ENCODE results near the gene ST3GAL2.
"Not testable (repeated sequence)": the region's sequence is repeated elsewhere in the genome, so short reads cannot be mapped to it uniquely, and the experiment has no call there.

The ST3GAL2 gene

GRCh38 chr16:70418993-70419318 is 19.9 kb downstream of the ST3GAL2 start:
- TF ChIP-seq CTCF (IDR thresholded peaks at IDR 0.05), result no peak
- DNase-seq (ENCODE audit: low spot score), result no peak
- Histone ChIP-seq H3K27ac (no peak overlapping the region), H3K4me3 (no peak overlapping the region)

GRCh38 chr16:70418274-70418992 is 20.5 kb downstream of the ST3GAL2 start:
- TF ChIP-seq CTCF (IDR thresholded peaks at IDR 0.05), result no peak
- DNase-seq (ENCODE audit: low spot score), result no peak
- H3K27ac ChIP-seq, result no peak overlapping the region

GRCh38 chr16:70417661-70418060 is 21.2 kb downstream of the ST3GAL2 start:
- TF ChIP-seq CTCF (IDR thresholded peaks at IDR 0.05), result no peak
- H3K27ac ChIP-seq, result no peak overlapping the region
- DNase-seq (ENCODE audit: low spot score), result no peak
- H3K4me3 ChIP-seq, result no peak overlapping the region

More at GRCh38 chr16:70418274-70418992, 20.5 kb downstream of the ST3GAL2 start:
- H3K4me3 ChIP-seq, result no peak overlapping the region

GRCh38 chr16:70416748-70417616 is 21.9 kb downstream of the ST3GAL2 start:
- Histone ChIP-seq H3K4me3 (no peak overlapping the region), H3K27ac (no peak overlapping the region)
- DNase-seq (ENCODE audit: low spot score), result no peak
- TF ChIP-seq CTCF (IDR thresholded peaks at IDR 0.05), result no peak

GRCh38 chr16:70413572-70413971 is 25.3 kb downstream of the ST3GAL2 start:
- not testable (repeated sequence) for H3K27ac ChIP-seq; H3K4me3 ChIP-seq; DNase-seq (ENCODE audit: low spot score)

- Histone ChIP-seq H3K4me3 (no peak overlapping the region), H3K27ac (no peak overlapping the region)
- DNase-seq (ENCODE audit: low spot score), result no peak
- TF ChIP-seq CTCF (IDR thresholded peaks at IDR 0.05), result no peak
Observed at GRCh38 chr16:70412385-70412784, 26.5 kb downstream of the ST3GAL2 start.

GRCh38 chr16:70410734-70411133 is 28.2 kb downstream of the ST3GAL2 start:
- Histone ChIP-seq H3K27ac (no peak overlapping the region), H3K4me3 (no peak overlapping the region)
- DNase-seq (ENCODE audit: low spot score), result no peak
- no peak for TF ChIP-seq CTCF (IDR thresholded peaks at IDR 0.05)

Data from coronary artery (tissue), 2 donors.